HL-60 (cell line): ENCODE measurements around the gene CD58.

Experiments
- DNase-seq, 2 experiments: peaks; one replicate each; pipeline ENCODE4 v3.0.0-alpha.2; 2010 to 2020; ENCODE audit warnings: low read depth in 1 of 2, low spot score in 1 of 2
- H3K27ac ChIP-seq: fragments of 250-450 bp; sonication (Bioruptor Pico); replicated peaks from 2 replicates; pipeline ENCODE4 v1.5.1; 2020; ENCODE audit warnings: mild to moderate bottlenecking, moderate library complexity
- H3K27me3 ChIP-seq: fragments of 250-450 bp; sonication (Bioruptor Pico); 2 replicates; pipeline ENCODE4 v1.5.1; 2021; ENCODE audit warnings: mild to moderate bottlenecking, moderate library complexity; ENCODE audit not compliant: insufficient read depth, poor library complexity, severe bottlenecking
- H3K4me3 ChIP-seq: replicated peaks from 2 replicates; pipeline ENCODE4 v1.5.1; 2011; ENCODE audit warnings: mild to moderate bottlenecking, control low read depth, low read length; ENCODE audit not compliant: insufficient read depth
- CTCF ChIP-seq: IDR thresholded peaks from one replicate; pipeline ENCODE4 v1.5.1; 2011; ENCODE audit warnings: low read length, control low read depth, inconsistent platforms; ENCODE audit not compliant: insufficient read depth
- GABPA ChIP-seq: IDR thresholded peaks from 2 replicates; pipeline ENCODE4 v1.6.1; 2012; ENCODE audit warnings: low read depth
- POLR2AphosphoS5 ChIP-seq: IDR thresholded peaks from 2 replicates; pipeline ENCODE4 v1.6.1; 2012; ENCODE audit warnings: low read depth
- REST ChIP-seq: IDR thresholded peaks from 2 replicates; pipeline ENCODE4 v1.6.1; 2012; ENCODE audit warnings: low read depth; ENCODE audit not compliant: insufficient replicate concordance
- SPI1 ChIP-seq: IDR thresholded peaks from 2 replicates; pipeline ENCODE4 v1.6.1; 2012; ENCODE audit warnings: low read depth, mild to moderate bottlenecking, borderline replicate concordance

The CD58 gene

DNA sequence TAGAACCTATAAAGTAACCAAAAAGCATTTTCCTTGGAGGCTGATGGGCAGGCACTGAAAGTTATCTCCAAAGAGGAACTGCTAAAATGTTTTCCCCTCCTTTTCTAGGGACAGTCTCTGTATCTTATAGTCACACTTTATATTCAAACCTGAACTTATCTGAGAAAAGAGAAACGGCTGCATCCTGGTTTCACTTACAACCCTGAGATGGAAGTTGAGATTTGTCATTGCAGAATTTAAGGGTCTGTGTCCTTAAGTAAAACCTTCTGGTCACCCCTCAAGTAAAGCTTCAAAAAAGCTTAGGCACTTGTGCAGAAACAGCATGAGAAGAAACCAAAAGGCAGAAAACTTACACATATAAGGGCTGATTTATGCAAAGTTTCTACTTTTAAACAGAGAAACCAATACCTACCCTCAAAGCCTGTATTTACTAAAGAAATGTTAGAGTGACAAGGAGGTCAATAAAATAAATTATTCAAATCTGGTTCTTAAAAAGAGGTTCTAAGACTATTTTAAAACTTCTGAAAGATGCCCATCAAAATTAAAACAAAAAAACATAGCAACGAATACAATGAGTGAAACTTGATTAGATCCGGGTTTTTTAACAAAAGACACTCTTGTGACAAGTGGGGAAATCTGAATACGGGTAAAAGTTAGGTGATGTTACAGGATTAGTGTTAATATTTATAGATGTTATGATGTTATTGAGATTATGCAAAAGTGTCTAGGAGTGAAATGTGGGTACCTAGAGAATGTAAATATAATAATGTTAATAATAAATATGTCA lies 9.9 kb downstream of the CD58 start:
- H3K27ac ChIP-seq: no peak overlapping the region
- DNase-seq: no peak
- TF ChIP-seq REST (no peak), SPI1 (peak; percentile 28; the same call in 1 of the 2 replicates)
- H3K4me3 ChIP-seq: no peak overlapping the region
- H3K27me3 ChIP-seq: no peaks in the 10 kb centered on the region

DNA sequence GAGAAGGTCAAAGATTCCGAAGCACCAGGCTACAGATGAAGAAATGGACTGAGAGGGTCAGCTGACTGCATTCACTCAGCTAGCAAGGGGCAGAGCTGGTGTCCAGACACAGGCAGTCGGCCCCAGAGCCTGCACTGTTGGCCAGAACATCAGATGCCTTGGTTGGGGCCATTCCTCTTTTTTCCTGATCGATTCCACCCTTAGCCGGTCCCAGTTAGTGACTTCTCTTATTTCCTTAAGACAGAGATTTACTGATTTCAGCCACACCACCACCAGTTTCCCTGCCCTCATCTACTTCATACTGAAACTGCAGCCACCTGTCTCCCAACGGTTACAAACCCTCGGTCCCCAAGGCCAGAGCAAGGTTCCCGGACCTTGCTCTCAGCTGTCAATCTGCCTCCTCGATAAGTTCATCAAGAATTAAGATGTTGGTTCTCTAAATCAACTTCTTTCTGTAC lies 11.5 kb downstream of the CD58 start:
- no peak for DNase-seq
- TF ChIP-seq CTCF: no peak
- no peak for TF ChIP-seq SPI1
- no peak for TF ChIP-seq REST
- TF ChIP-seq GABPA: no peak
- no peak for TF ChIP-seq POLR2AphosphoS5
- H3K27ac ChIP-seq: no peak overlapping the region
- no peak overlapping the region for H3K4me3 ChIP-seq
- no peaks in the 10 kb centered on the region for H3K27me3 ChIP-seq

DNA sequence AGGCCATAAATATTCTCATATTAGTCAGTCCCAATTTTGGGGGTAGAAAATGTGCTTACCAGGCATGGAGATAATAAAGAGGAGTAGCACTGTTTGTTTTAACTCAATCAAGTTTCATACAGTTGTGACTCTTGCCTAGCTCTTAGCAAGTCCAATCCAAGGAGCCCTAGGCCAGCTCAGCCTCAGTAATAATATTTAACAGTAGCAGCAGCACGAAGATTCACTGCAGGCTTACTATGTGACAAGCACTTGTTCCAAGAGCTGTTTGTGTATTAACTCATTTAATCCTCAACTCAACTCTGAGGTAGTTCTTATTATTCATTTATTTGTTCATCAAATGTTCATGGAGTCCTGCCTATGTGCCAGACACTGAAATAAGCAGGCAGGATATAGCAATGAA lies 12.3 kb downstream of the CD58 start:
- DNase-seq: no peak
- H3K27me3 ChIP-seq: no peaks in the 10 kb centered on the region
- no peak overlapping the region for H3K4me3 ChIP-seq
- TF ChIP-seq SPI1 (no peak), REST (no peak), GABPA (no peak), CTCF (no peak), POLR2AphosphoS5 (no peak)
- H3K27ac ChIP-seq: no peak overlapping the region
